ENCODE data around the gene KCNJ9. TPM values are rescaled to one million over a fixed set of nuclear protein-coding genes. Genes with fewer than 3 reads are reported as not detected.

Gene KCNJ9
- total and polyA plus RNA-seq, 2 of the 4 experiments (the other 2 are of a cell fraction), result not detected

GRCh38 chr1:160078512-160079195 is 2.7 kb upstream of the KCNJ9 start:
- H3K9me3 ChIP-seq (ENCODE audit: control insufficient read depth, insufficient read depth, low read length), result no peaks in the 10 kb centered on the region; the same call in 1 of the 2 replicates
- H2AK9ac ChIP-seq (replicated peaks; ENCODE audit: low read depth, low read length, poor library complexity), result no peak overlapping the region
- H2BK120ac ChIP-seq (ENCODE audit: low read depth, low read length), result no peak overlapping the region
- H4K5ac ChIP-seq (ENCODE audit: low read depth, low read length), result no peak overlapping the region
- H3K56ac ChIP-seq (ENCODE audit: extremely low read depth, insufficient read depth, low read length), result no peak overlapping the region
- no peak overlapping the region for H3K4ac ChIP-seq (ENCODE audit: low read depth, low read length)
- H4K91ac ChIP-seq (ENCODE audit: insufficient read depth, low read depth, low read length), result no peak overlapping the region
- no peak overlapping the region for H4K8ac ChIP-seq (ENCODE audit: low read depth in 2 of 2, low read length in 2 of 2)
- H3K4me2 ChIP-seq (ENCODE audit: low read depth, low read length), result no peak overlapping the region
- ChIA-PET POLR2A (ENCODE audit: unreplicated experiment) (no interaction called here), CTCF (interaction anchor here (0.9 to 2.6 kb wide), 6 partner anchors 19 to 71 kb away, joined by 3 to 16 read pairs (median 3); partner anchors contain the start of genes IGSF8 and PIGM)
- in situ Hi-C loops (cut with MboI; ENCODE audit: low sequenced_read_pairs) (no loop called here), intact Hi-C loops (cut with micrococcal nuclease) (loop anchor here (2.0 kb wide), 1 partner anchor 32 kb away; no protein-coding TSS in a partner anchor), dilution Hi-C loops (cut with HindIII; ENCODE audit: low sequenced_read_pairs, unreplicated experiment) (no loop called here)
- H4K20me1 ChIP-seq (ENCODE audit: insufficient read depth, low read length), result no peaks in the 10 kb centered on the region
- no peaks in the 10 kb centered on the region for H3K79me1 ChIP-seq (ENCODE audit: low read depth in 1 of 2, low read length in 2 of 2)
- no peaks in the 10 kb centered on the region for H3K36me3 ChIP-seq (ENCODE audit: control insufficient read depth, insufficient read depth, low read length)
- H2AFZ ChIP-seq (replicated peaks; ENCODE audit: low read length, poor library complexity), result no peak overlapping the region
- no CpG with 5 or more reads among the region's 8 CpGs for WGBS, 2 experiments (ENCODE audit: extremely low coverage in 2 of 2, insufficient read length in 1 of 2)
- no peak for DNase-seq
- peak; percentile 75 for ATAC-seq (ENCODE audit: low read depth)
- H2BK15ac ChIP-seq (ENCODE audit: low read depth, low read length), result no peak overlapping the region
- no TSS peak for BruUV-seq (replicated peaks)
- H3K27me3 ChIP-seq (ENCODE audit: control insufficient read depth, insufficient read depth, low read length), result peaks cover 66% of the 10 kb centered on the region
- no peak overlapping the region for H3K27ac ChIP-seq (ENCODE audit: insufficient read depth, low read length)
- no peaks in the 10 kb centered on the region for H3K9me1 ChIP-seq (ENCODE audit: insufficient read depth, low read length)
- H3K18ac ChIP-seq (ENCODE audit: low read depth, low read length), result no peak overlapping the region
- no peak overlapping the region for H3K23ac ChIP-seq (ENCODE audit: low read depth, low read length)
- H2BK5ac ChIP-seq (ENCODE audit: low read depth, low read length, poor library complexity, severe bottlenecking), result no peak overlapping the region
- no peak overlapping the region for H3K14ac ChIP-seq (replicated peaks; ENCODE audit: low read depth, low read length)
- no peak overlapping the region for H2BK20ac ChIP-seq (ENCODE audit: low read depth, low read length)
- H2AK5ac ChIP-seq (ENCODE audit: low read depth, low read length), result no peak overlapping the region
- H3K9ac ChIP-seq (ENCODE audit: low read depth, low read length), result no peak overlapping the region
- H3K4me1 ChIP-seq (ENCODE audit: control insufficient read depth, insufficient read depth, low read length), result peaks cover 2% of the 10 kb centered on the region; the same call in 1 of the 2 replicates
- no peak overlapping the region for H3K4me3 ChIP-seq (ENCODE audit: insufficient read depth, low read depth, low read length)
- TF ChIP-seq BHLHE40 (IDR thresholded peaks at IDR 0.05; ENCODE audit: low read depth, low read length) (no peak), MAZ (IDR thresholded peaks at IDR 0.05; ENCODE audit: borderline replicate concordance, low read depth, low read length) (no peak), MAFK (IDR thresholded peaks at IDR 0.05; ENCODE audit: low read depth, low read length) (no peak), ELK1 (IDR thresholded peaks at IDR 0.05; ENCODE audit: borderline replicate concordance, low read depth, low read length) (no peak), USF2 (IDR thresholded peaks at IDR 0.05; ENCODE audit: low read depth, low read length) (no peak), CTCF (conservative IDR thresholded peaks at IDR 0.05; ENCODE audit: low read depth, low read length) (peak; percentile 57), FOS (IDR thresholded peaks at IDR 0.05; ENCODE audit: low read depth, low read length) (no peak), RAD21 (IDR thresholded peaks at IDR 0.05; ENCODE audit: low read length) (peak; percentile 45), RFX5 (IDR thresholded peaks at IDR 0.05; ENCODE audit: low read depth, low read length) (no peak), RCOR1 (IDR thresholded peaks at IDR 0.05; ENCODE audit: insufficient replicate concordance, low read length) (no peak), SMC3 (IDR thresholded peaks at IDR 0.05; ENCODE audit: low read depth, low read length) (peak; percentile 36; the same call in 1 of the 2 replicates), MXI1 (IDR thresholded peaks at IDR 0.05; ENCODE audit: borderline replicate concordance, low read depth, low read length) (no peak), CEBPB (IDR thresholded peaks at IDR 0.05; ENCODE audit: low read depth, low read length) (no peak), CHD1 (IDR thresholded peaks at IDR 0.05; ENCODE audit: low read depth, low read length) (no peak), NFE2L2 (IDR thresholded peaks at IDR 0.05; ENCODE audit: low read depth, low read length) (no peak)

Measured in IMR-90 (cell line).